ENCODE results near the gene CLHC1. TPM values are rescaled to one million over a fixed set of nuclear protein-coding genes. Genes with fewer than 3 reads are reported as not detected.
"Not testable (repeated sequence)": the region's sequence is repeated elsewhere in the genome, so short reads cannot be mapped to it uniquely, and the experiment has no call there.

The CLHC1 gene
- total RNA-seq, 1 donor from 2014 or later, result 25.0 TPM

- Mint-ChIP-seq H3K4me3 (no peak overlapping the region), H3K4me1 (ENCODE audit: unreplicated experiment) (no peaks in the 10 kb centered on the region), H3K27me3 (no peaks in the 10 kb centered on the region), H3K36me3 (peaks cover 10% of the 10 kb centered on the region), H3K9me3 (no peaks in the 10 kb centered on the region), H3K27ac (no peak overlapping the region)
- no peak for TF ChIP-seq CTCF (conservative IDR thresholded peaks at IDR 0.05)
- DNase-seq (ENCODE audit: extremely low spot score, unreplicated experiment), result no peak
Measured at GRCh38 chr2:55242617-55243016, 10.5 kb upstream of the CLHC1 start.

DNA sequence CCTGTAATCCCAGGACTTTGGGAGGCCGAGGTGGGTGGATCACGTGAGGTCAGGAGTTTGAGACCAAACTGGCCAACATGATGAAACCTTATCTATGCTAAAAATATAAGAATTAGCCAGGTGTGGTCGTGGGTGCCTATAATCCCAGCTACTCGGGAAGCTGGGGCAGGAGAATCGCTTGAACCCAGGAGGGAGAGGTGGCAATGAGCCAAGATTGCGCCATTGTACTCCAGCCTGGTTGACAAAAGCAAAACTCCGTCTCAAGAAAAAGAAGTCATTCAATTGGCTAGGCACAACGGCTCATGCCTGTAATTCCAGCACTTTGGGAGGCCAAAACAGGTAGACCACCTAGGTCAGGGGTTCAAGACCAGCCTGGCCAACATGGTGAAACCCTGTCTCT, 9.5 kb upstream of the CLHC1 start:
- not testable (repeated sequence) for H3K9me3 Mint-ChIP-seq; DNase-seq (ENCODE audit: extremely low spot score, unreplicated experiment); H3K27ac Mint-ChIP-seq; H3K4me3 Mint-ChIP-seq; H3K4me1 Mint-ChIP-seq (ENCODE audit: unreplicated experiment); H3K27me3 Mint-ChIP-seq
- peaks cover 10% of the 10 kb centered on the region for H3K36me3 Mint-ChIP-seq

DNA sequence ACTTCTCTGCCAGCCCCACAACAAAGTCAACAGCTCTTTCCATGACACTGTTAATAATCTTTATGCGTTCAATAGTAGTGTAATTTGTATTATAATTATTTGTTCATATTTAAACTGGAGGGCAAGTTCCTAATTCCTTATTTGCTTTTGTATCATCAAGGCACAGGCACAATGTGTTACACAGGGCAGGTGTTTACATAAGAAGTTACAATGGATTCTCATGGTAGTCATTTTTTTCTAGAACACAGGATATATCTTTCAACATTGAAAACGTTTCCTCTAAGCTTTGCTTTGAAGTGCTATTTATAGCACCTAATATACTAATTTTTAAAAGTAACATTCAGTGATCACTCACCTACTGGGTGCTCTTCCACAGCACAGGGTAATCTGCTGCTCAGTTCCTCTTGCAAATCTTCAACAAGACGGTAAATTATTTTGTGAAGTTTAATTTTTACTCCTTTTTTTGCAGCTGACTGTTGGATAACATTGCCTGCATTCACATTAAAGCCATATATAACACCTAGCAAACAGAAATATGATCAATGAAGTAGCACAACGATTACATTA, 7.6 kb upstream of the CLHC1 start:
- no peak for TF ChIP-seq CTCF (conservative IDR thresholded peaks at IDR 0.05)
- peaks cover 13% of the 10 kb centered on the region for H3K36me3 Mint-ChIP-seq
- H3K27me3 Mint-ChIP-seq, result no peaks in the 10 kb centered on the region
- no peak overlapping the region for H3K4me3 Mint-ChIP-seq
- H3K4me1 Mint-ChIP-seq (ENCODE audit: unreplicated experiment), result no peaks in the 10 kb centered on the region
- no peaks in the 10 kb centered on the region for H3K9me3 Mint-ChIP-seq
- H3K27ac Mint-ChIP-seq, result no peak overlapping the region
- DNase-seq (ENCODE audit: extremely low spot score, unreplicated experiment), result no peak

- TF ChIP-seq CTCF (conservative IDR thresholded peaks at IDR 0.05), result no peak
- H3K36me3 Mint-ChIP-seq, result peaks cover 17% of the 10 kb centered on the region
- H3K4me1 Mint-ChIP-seq (ENCODE audit: unreplicated experiment), result peaks cover 6% of the 10 kb centered on the region
- no peak overlapping the region for H3K4me3 Mint-ChIP-seq
- no peak overlapping the region for H3K27ac Mint-ChIP-seq
- H3K27me3 Mint-ChIP-seq, result no peaks in the 10 kb centered on the region
- no peak for DNase-seq (ENCODE audit: extremely low spot score, unreplicated experiment)
- no peaks in the 10 kb centered on the region for H3K9me3 Mint-ChIP-seq
Measured at GRCh38 chr2:55236992-55237543, 5.0 kb upstream of the CLHC1 start.

DNA sequence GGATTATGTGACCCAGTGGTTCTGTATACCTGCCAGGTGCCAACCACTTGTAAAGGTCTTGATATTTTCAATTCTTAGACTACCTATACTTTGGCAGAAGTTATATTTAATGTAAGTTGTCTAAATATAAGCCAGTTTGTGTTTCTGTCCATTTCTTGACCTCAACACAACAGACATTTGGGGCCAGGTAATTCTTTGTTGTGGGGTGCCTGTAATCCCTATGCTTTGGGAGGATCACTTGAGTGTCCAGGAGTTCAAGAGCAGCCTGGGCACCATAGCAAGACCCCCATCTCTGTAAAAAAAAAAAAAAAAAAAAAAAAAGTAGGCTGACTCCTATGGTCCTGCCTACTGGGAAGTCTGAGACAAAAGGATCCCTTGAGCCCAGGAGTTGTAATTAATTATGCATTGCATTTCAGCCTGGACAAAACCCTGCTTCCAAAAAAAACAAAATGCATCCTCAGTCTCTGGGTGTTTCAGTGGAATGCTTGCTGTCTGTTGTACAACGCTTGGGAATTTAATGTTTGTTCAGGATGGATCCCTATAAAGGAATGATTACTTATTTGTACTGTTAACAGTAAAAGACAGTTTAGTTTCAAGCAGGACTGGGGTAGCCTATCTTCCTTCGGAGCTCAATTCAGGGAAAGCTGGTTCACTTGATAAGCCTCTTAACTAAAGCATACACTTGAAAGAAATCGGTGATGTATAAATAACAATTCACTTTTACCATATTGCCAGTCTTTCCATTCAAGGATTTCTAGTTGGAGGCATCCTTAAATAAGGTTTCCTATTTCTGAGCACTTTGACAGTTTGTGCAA, 3.8 kb upstream of the CLHC1 start:
- TF ChIP-seq CTCF (conservative IDR thresholded peaks at IDR 0.05), result no peak
- Mint-ChIP-seq H3K4me3 (peak overlapping the region; percentile 47), H3K9me3 (no peaks in the 10 kb centered on the region), H3K4me1 (ENCODE audit: unreplicated experiment) (peaks cover 8% of the 10 kb centered on the region), H3K27me3 (no peaks in the 10 kb centered on the region), H3K27ac (no peak overlapping the region), H3K36me3 (peaks cover 17% of the 10 kb centered on the region)
- no peak for DNase-seq (ENCODE audit: extremely low spot score, unreplicated experiment)

DNA sequence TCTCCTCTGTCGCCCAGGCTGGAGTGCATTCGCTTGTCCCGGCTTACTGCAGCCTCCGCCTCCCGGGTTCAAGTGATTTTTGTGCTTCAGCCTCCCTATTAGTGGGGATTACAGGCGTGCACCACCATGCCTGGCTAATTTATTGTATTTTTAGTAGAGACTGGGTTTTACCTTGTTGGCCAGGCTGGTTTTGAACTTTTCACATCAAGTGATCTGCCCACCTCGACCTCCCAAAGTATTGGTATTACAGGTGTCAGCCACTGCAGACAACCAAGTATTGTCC, 1.5 kb upstream of the CLHC1 start:
- peaks cover 24% of the 10 kb centered on the region for H3K4me1 Mint-ChIP-seq (ENCODE audit: unreplicated experiment)
- no peaks in the 10 kb centered on the region for H3K27me3 Mint-ChIP-seq
- H3K36me3 Mint-ChIP-seq, result peaks cover 16% of the 10 kb centered on the region
- no peak for TF ChIP-seq CTCF (conservative IDR thresholded peaks at IDR 0.05)
- H3K27ac Mint-ChIP-seq, result peak overlapping the region; percentile 94
- peak overlapping the region; percentile 94 for H3K4me3 Mint-ChIP-seq
- no peaks in the 10 kb centered on the region for H3K9me3 Mint-ChIP-seq
- no peak for DNase-seq (ENCODE audit: extremely low spot score, unreplicated experiment)

All from type B pancreatic cell (in vitro differentiated cells).